Measurements from ENCODE around the gene NPTN. TPM values are rescaled to one million over a fixed set of nuclear protein-coding genes. Genes with fewer than 3 reads are reported as not detected.

NPTN gene
- 104 and 154 TPM in 2 replicates for total RNA-seq

DNA sequence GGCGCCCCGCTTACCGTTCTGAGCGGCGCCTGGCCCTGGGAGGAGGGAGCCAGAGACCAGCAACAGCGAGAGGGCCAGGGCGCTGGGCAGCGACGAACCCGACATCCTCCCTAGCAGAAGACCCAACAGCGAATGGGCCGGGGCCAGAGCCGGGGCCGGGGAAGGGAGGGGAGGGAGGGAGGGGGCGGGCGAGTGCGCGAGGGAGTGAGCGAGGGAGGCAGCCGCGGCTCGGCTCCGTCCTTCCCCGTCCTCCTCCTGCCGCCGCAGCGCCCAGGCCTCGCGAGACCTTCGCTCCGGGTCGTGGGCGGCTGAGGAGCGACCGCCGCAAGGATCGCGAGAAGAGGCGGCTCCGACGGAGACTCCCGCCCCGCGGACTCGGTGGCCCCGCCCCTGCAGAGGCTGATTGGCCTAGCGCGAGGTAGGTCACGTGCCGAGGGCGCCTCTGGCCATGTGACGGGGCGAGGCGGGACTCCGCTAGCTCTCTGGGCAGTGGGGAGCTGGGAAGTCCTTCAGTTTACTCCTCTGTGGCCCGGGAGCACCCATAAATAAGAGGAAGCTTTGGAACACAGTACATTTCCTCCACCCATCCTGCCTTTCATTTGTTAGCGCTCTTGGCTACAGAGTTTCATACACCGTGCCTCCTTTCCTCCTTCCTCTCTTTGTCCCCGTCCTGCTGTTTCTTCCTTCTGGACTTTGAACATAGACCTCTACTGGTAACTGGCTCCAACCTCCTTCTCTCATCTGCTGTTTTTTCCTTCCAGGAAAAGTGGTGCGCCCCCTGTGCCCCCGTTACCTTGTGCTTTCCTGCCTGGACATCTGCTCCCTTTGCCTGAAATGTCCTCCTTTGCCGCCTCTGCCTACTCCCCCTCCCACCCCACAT, at the start of gene NPTN:
NPTN (minus strand) TSS at position 279 of the 880 bp plus-strand sequence; CDS start at position 105, 174 bp downstream.

Other genes with a start within 250 kb of the NPTN start
- not detected in 2 replicates for gene REC114, start 190.2 kb downstream of the NPTN start, total RNA-seq
- 19.9 and 44.6 TPM in 2 replicates for gene CD276, start 51.0 kb upstream of the NPTN start, total RNA-seq
- gene INSYN1, start 120.0 kb upstream of the NPTN start, total RNA-seq = 0.43 and 0.60 TPM in 2 replicates
- gene TBC1D21, start 240.2 kb upstream of the NPTN start, total RNA-seq = not detected in 2 replicates